GM23248 (cell line): ENCODE results near the gene HIVEP3. TPM values are rescaled to one million over a fixed set of nuclear protein-coding genes. Genes with fewer than 3 reads are reported as not detected.
A peak's percentile ranks its signal among the peaks of the same experiment; 100 is the strongest.

Experiments used
- DNase-seq: peaks from one replicate; pipeline ENCODE4 v3.0.0-alpha.2; 2015
- H2AFZ ChIP-seq: fragments of 200-600 bp; sonication (generic); 2 replicates; pipeline ENCODE4 v1.6.1; 2016; ENCODE audit warnings: antibody characterized with exemption
- H3F3A ChIP-seq: fragments of 200-600 bp; sonication (generic); 2 replicates; pipeline ENCODE4 v1.6.1; 2016; ENCODE audit warnings: mild to moderate bottlenecking, antibody characterized with exemption, mixed run types; ENCODE audit not compliant: insufficient read depth
- H3K27ac ChIP-seq: fragments of 200-600 bp; sonication (generic); 2 replicates; pipeline ENCODE4 v1.5.1; 2016; ENCODE audit warnings: mild to moderate bottlenecking
- H3K27me3 ChIP-seq: fragments of 200-600 bp; sonication (generic); replicated peaks from 2 replicates; pipeline ENCODE4 v1.6.1; 2016; ENCODE audit warnings: mild to moderate bottlenecking; ENCODE audit not compliant: insufficient read depth
- H3K36me3 ChIP-seq: fragments of 200-600 bp; sonication (generic); 2 replicates; pipeline ENCODE4 v1.6.1; 2016; ENCODE audit warnings: low read depth, mild to moderate bottlenecking
- H3K4me1 ChIP-seq: fragments of 200-600 bp; sonication (generic); 2 replicates; pipeline ENCODE4 v1.6.1; 2016; ENCODE audit warnings: mild to moderate bottlenecking; ENCODE audit not compliant: insufficient read depth
- H3K4me2 ChIP-seq: fragments of 200-600 bp; sonication (generic); one replicate; pipeline ENCODE4 v1.6.1; 2016; ENCODE audit warnings: mild to moderate bottlenecking; ENCODE audit not compliant: unreplicated experiment
- H3K4me3 ChIP-seq: fragments of 200-600 bp; sonication (generic); 2 replicates; pipeline ENCODE4 v1.5.1; 2016; ENCODE audit warnings: mild to moderate bottlenecking
- H3K79me2 ChIP-seq: fragments of 200-600 bp; sonication (generic); 2 replicates; pipeline ENCODE4 v1.6.1; 2016; ENCODE audit warnings: mild to moderate bottlenecking; ENCODE audit not compliant: insufficient read depth
- H3K9ac ChIP-seq: fragments of 200-600 bp; sonication (generic); 2 replicates; pipeline ENCODE4 v1.6.1; 2016; ENCODE audit warnings: mild to moderate bottlenecking
- H3K9me2 ChIP-seq: fragments of 200-600 bp; sonication (generic); 2 replicates; pipeline ENCODE4 v1.6.1; 2016; ENCODE audit warnings: mixed run types, mild to moderate bottlenecking, moderate library complexity; ENCODE audit not compliant: insufficient read depth
- H3K9me3 ChIP-seq: fragments of 200-600 bp; sonication (generic); one replicate; pipeline ENCODE4 v1.6.1; 2017; ENCODE audit warnings: low read depth
- H4K20me1 ChIP-seq: fragments of 200-600 bp; sonication (generic); 2 replicates; pipeline ENCODE4 v1.6.0; 2016; ENCODE audit not compliant: insufficient read depth
- EZH2 ChIP-seq: fragments of 200-600 bp; sonication (generic); IDR thresholded peaks from 2 replicates; pipeline ENCODE4 v1.6.1; 2018; ENCODE audit warnings: antibody characterized with exemption, mild to moderate bottlenecking; ENCODE audit not compliant: insufficient read depth, poor library complexity, severe bottlenecking
- EZH2phosphoT487 ChIP-seq: fragments of 200-600 bp; sonication (generic); IDR thresholded peaks from 2 replicates; pipeline ENCODE4 v1.6.1; 2018; ENCODE audit warnings: antibody characterized with exemption, moderate library complexity, mild to moderate bottlenecking, low read depth; ENCODE audit not compliant: insufficient read depth
- WGBS, 2 experiments: methylation state at CpG; one replicate each; pipeline ENCODE4 v1.1.6; 2015 to 2017; ENCODE audit warnings: low lambda C conversion rate in 2 of 2, low coverage in 1 of 2; ENCODE audit errors: missing lambda C conversion rate in 2 of 2; 5-methylcytosine and 5-hydroxymethylcytosine counted together
- in situ Hi-C: fragments of 300-500 bp; cut with MboI; formaldehyde crosslinking; loops from 2 replicates; pipeline ENCODE4 v1.15.0; 2020
- polyA plus RNA-seq: library from polyadenylated mRNA; unstranded; fragments of >200 nt; fragmentation: Nextera tagmentation; extraction: Ambion mirVana; gene quantifications from 2 replicates; pipeline ENCODE4 v1.2.1, GENCODE V29; 2016
- total RNA-seq: library from RNA; depleted of rRNA; stranded (reverse); fragments of >200 nt; shearing (Covaris generic); gene quantifications from 2 replicates; pipeline ENCODE4 v1.2.3, GENCODE V29; 2014

HIVEP3 gene
- total and polyA plus RNA-seq, 2 experiments from 2014 or later: 1.7 to 7.2 TPM

DNA sequence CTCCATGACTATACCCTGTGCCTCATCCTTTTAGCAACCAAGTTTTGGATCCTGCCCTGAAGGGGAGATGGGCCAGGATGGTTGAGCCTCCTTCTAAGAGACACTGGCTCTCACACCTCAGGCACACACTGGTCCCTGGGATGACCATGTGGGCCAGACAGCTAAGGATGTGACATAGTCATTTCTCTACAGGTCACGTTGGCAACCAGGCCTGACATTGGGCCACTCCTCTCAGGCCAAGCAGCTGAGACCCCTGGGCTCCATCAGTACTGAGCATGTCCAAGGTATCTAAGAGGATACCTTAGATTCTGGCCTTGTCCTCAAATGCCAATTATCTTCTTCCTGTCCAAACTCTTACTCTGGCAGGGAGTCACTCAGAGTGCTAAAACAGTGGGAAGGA lies 238.7 kb downstream of the HIVEP3 start:
- H4K20me1 ChIP-seq: no peaks in the 10 kb centered on the region
- H3K36me3 ChIP-seq: no peaks in the 10 kb centered on the region
- in situ Hi-C loops: no loop called here
- no peaks in the 10 kb centered on the region for H3K27me3 ChIP-seq
- no peak for TF ChIP-seq EZH2
- TF ChIP-seq EZH2phosphoT487: no peak
- H3K79me2 ChIP-seq: no peaks in the 10 kb centered on the region
- H3K4me2 ChIP-seq: no peak overlapping the region
- no peak for DNase-seq
- H3K4me3 ChIP-seq: no peak overlapping the region
- no peak overlapping the region for H3K27ac ChIP-seq
- no peak overlapping the region for H3K9ac ChIP-seq
- no peak overlapping the region for H2AFZ ChIP-seq
- H3K4me1 ChIP-seq: peaks cover 24% of the 10 kb centered on the region
- peaks cover 15% of the 10 kb centered on the region for H3F3A ChIP-seq
- WGBS, 2 experiments: 92 to 100% methylated on average over 1 of the region's 1 CpG
- H3K9me3 ChIP-seq: no peaks in the 10 kb centered on the region
- H3K9me2 ChIP-seq: no peaks in the 10 kb centered on the region

DNA sequence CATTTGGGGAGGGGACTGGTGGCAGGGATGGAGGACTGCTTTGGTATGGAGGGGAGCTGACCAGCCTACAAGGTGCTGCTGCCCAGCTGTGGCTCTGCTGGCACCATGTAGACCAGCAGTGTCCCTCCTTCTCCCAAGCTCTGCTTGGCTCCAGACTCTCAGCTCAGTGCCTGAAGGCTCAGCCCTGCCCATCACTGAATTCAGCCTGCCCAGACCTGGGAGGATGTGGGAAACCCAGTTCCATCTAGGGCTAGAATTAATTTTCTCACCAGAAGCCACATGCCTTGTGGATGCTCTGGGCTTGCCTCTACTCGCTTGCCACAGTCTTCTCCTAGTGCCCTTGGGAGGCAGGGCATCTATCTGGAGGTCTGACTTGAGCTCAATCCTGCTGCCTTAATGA lies 239.2 kb downstream of the HIVEP3 start:
- H2AFZ ChIP-seq: no peak overlapping the region
- H3K4me2 ChIP-seq: no peak overlapping the region
- peaks cover 24% of the 10 kb centered on the region for H3K4me1 ChIP-seq
- TF ChIP-seq EZH2phosphoT487: no peak
- TF ChIP-seq EZH2: no peak
- no peak overlapping the region for H3K27ac ChIP-seq
- no peaks in the 10 kb centered on the region for H3K27me3 ChIP-seq
- no peak overlapping the region for H3K4me3 ChIP-seq
- 94 to 100% methylated on average over 1 of the region's 1 CpG for whole genome bisulfite sequencing, 2 experiments
- in situ Hi-C loops: no loop called here
- peaks cover 14% of the 10 kb centered on the region for H3F3A ChIP-seq
- no peaks in the 10 kb centered on the region for H4K20me1 ChIP-seq
- no peaks in the 10 kb centered on the region for H3K79me2 ChIP-seq
- no peak overlapping the region for H3K9ac ChIP-seq
- no peak for DNase-seq
- H3K9me2 ChIP-seq: no peaks in the 10 kb centered on the region
- no peaks in the 10 kb centered on the region for H3K9me3 ChIP-seq
- no peaks in the 10 kb centered on the region for H3K36me3 ChIP-seq

GRCh38 chr1:41678111-41678878 lies 240.4 kb downstream of the HIVEP3 start:
- H2AFZ ChIP-seq: no peak overlapping the region
- TF ChIP-seq EZH2: no peak
- no peak for TF ChIP-seq EZH2phosphoT487
- WGBS, 2 experiments: 72 to 74% methylated on average over 13 of the region's 13 CpGs
- no peak overlapping the region for H3K4me2 ChIP-seq
- H3K27ac ChIP-seq: peak overlapping the region; percentile 20
- H3K36me3 ChIP-seq: no peaks in the 10 kb centered on the region
- DNase-seq: peak; percentile 63
- peaks cover 14% of the 10 kb centered on the region for H3K4me1 ChIP-seq
- H3F3A ChIP-seq: peaks cover 3% of the 10 kb centered on the region; the same call in 1 of the 2 replicates
- H3K9me3 ChIP-seq: no peaks in the 10 kb centered on the region
- no peaks in the 10 kb centered on the region for H3K9me2 ChIP-seq
- H3K79me2 ChIP-seq: no peaks in the 10 kb centered on the region
- in situ Hi-C loops: no loop called here
- no peaks in the 10 kb centered on the region for H4K20me1 ChIP-seq
- H3K4me3 ChIP-seq: no peak overlapping the region
- no peaks in the 10 kb centered on the region for H3K27me3 ChIP-seq
- H3K9ac ChIP-seq: no peak overlapping the region

- no peak overlapping the region for H3K27ac ChIP-seq
- no peaks in the 10 kb centered on the region for H3K79me2 ChIP-seq
- no peak overlapping the region for H2AFZ ChIP-seq
- H4K20me1 ChIP-seq: no peaks in the 10 kb centered on the region
- no peaks in the 10 kb centered on the region for H3K27me3 ChIP-seq
- no peaks in the 10 kb centered on the region for H3K9me2 ChIP-seq
- no peak overlapping the region for H3K4me3 ChIP-seq
- H3K9ac ChIP-seq: no peak overlapping the region
- no peaks in the 10 kb centered on the region for H3K9me3 ChIP-seq
- in situ Hi-C loops: no loop called here
- H3K36me3 ChIP-seq: no peaks in the 10 kb centered on the region
- no peak for DNase-seq
- H3K4me1 ChIP-seq: peaks cover 16% of the 10 kb centered on the region
- no peaks in the 10 kb centered on the region for H3F3A ChIP-seq
- no peak overlapping the region for H3K4me2 ChIP-seq
- WGBS, 2 experiments: 87 to 97% methylated on average over 7 of the region's 7 CpGs
- TF ChIP-seq EZH2 (no peak), EZH2phosphoT487 (no peak)
These were observed 241.1 kb downstream of the HIVEP3 start for GRCh38 chr1:41677620-41678019.
